Immature natural killer cell (primary cell): Measurements from ENCODE around the gene VWA3B. TPM values are rescaled to one million over a fixed set of nuclear protein-coding genes. Genes with fewer than 3 reads are reported as not detected.

Experiments
- DNase-seq, 3 donors: peaks; one replicate each; pipeline ENCODE4 v3.0.0; 2022; ENCODE audit warnings: mixed read lengths in 1 of 3
- H3K27ac Mint-ChIP-seq, 6 donors: one replicate each; pipeline ENCODE4 v1.8.0; 2020; ENCODE audit warnings: mixed read lengths in 6 of 6, mild to moderate bottlenecking in 5 of 6, inconsistent platforms in 4 of 6, moderate library complexity in 3 of 6
- H3K27me3 Mint-ChIP-seq, 3 donors: one replicate each; pipeline ENCODE4 v1.8.0; 2020 to 2021; ENCODE audit warnings: low read depth in 3 of 3, mild to moderate bottlenecking in 3 of 3, mixed read lengths in 3 of 3, moderate library complexity in 3 of 3, inconsistent platforms in 1 of 3
- H3K36me3 Mint-ChIP-seq, 3 donors: one replicate each; pipeline ENCODE4 v1.8.0; 2020; ENCODE audit warnings: mixed read lengths in 3 of 3, inconsistent platforms in 2 of 3, mild to moderate bottlenecking in 2 of 3
- H3K4me1 Mint-ChIP-seq, 2 donors: one replicate each; pipeline ENCODE4 v1.8.0; 2020; ENCODE audit warnings: inconsistent platforms in 2 of 2, mild to moderate bottlenecking in 2 of 2, mixed read lengths in 2 of 2, moderate library complexity in 1 of 2
- H3K4me3 Mint-ChIP-seq, 5 donors: one replicate each; pipeline ENCODE4 v1.8.0; 2020; ENCODE audit warnings: mild to moderate bottlenecking in 5 of 5, mixed read lengths in 5 of 5, inconsistent platforms in 3 of 5, moderate library complexity in 3 of 5
- H3K9me3 Mint-ChIP-seq, 6 donors: one replicate each; pipeline ENCODE4 v1.8.0; 2020; ENCODE audit warnings: mild to moderate bottlenecking in 6 of 6, mixed read lengths in 6 of 6, inconsistent platforms in 4 of 6, moderate library complexity in 3 of 6
- polyA plus RNA-seq, 3 donors: library from polyadenylated mRNA; unstranded; fragments of 300-500 nt; fragmentation: Illumina TruSeq; gene quantifications; one replicate each; pipeline ENCODE4 v1.2.3, GENCODE V29; 2021

VWA3B gene
- polyA plus RNA-seq, 3 donors from 2014 or later, result not detected

DNA sequence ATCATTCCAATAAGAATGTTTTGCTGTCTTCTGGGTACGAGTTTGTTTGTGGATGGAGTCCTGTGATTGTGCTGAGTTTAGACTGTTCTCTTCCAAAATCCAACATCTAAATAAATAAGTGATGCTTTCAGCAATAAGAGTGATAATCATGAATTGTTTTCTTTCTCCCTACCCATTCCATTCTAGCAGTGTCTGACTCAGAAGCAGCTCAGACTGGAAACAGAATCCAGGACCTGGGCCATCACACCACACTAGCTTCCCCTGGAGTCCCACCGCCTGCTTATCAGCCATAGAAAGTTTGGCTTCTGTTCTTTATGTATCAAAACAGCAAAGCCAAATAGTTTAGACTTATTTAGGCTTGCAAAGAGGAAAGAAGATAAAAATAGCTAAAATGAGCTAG is 182.9 kb downstream of the VWA3B start:
- DNase-seq, result no peak
- Mint-ChIP-seq H3K9me3 (peaks cover 1 to 12% (median 5%) of the 10 kb centered on the region in 6 donors), H3K4me1 (no peaks in the 10 kb centered on the region), H3K27me3 (peaks cover 4 to 7% (median 5%) of the 10 kb centered on the region in 3 donors), H3K27ac (no peak overlapping the region), H3K4me3 (no peak overlapping the region), H3K36me3 (no peaks in the 10 kb centered on the region)

DNA sequence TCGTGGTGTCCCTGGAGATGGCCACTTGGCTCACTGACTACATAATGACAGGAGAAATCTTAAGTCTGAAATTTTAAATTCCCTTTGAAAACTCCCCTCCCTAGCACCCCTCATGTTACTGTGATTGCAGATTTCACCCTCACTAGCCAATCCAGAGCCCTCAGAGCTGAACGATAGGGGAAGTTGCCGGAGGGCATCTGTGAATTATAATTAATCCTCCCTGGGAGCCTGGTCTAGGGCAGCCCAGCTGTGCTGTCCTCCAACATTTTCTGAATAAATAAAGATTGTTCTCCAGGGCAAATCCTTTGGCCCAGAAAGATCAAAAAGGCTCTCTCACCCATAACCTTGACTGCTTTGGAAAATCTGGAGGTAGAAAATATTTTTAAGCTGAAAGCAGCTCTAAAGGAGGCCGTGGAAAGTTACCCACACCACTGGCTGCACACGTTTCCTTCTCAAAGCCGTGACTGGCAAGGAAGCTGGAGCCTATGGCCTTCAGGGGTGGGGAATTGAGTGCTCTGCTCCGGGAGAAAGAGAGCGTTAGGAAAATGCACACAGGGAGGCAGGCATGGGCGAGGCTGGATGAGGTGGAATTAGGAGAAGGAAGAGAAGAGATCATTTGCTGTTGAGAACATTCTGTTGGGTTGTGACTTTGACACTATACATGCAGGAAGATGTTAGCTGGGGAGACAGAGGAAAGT is 190.3 kb downstream of the VWA3B start:
- Mint-ChIP-seq H3K4me1 (no peaks in the 10 kb centered on the region), H3K27me3 (peaks cover 11 to 24% (median 17%) of the 10 kb centered on the region in 3 donors), H3K4me3 (no peak overlapping the region)

DNA sequence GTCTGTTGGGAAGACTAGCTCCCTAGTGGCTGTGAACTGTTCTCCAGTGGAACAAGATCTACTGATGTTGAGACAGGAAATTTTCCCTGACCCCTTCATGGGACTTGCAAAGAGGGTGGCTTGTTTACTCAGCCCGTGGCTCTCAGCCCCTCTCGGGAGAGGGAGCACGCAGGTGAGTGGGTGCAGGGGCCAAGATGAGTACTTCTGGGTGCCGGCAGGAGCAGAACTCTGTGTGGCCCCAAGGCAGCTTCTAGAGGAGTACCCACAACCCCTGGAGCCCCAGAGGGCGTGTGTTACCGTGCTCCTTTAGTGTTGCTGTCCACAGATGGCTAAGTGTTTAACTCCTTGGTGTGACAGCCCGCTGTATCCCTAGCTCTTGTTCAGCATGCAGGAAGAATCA is 191.1 kb downstream of the VWA3B start:
- H3K4me1 Mint-ChIP-seq, result no peaks in the 10 kb centered on the region
- H3K9me3 Mint-ChIP-seq, result no peaks in the 10 kb centered on the region
- no peak overlapping the region for H3K27ac Mint-ChIP-seq
- H3K36me3 Mint-ChIP-seq, result no peaks in the 10 kb centered on the region
- peaks cover 11 to 23% (median 17%) of the 10 kb centered on the region in 3 donors for H3K27me3 Mint-ChIP-seq
- DNase-seq, result no peak
- no peak overlapping the region for H3K4me3 Mint-ChIP-seq

More for the DNA sequence above, 190.3 kb downstream of the VWA3B start:
- H3K9me3 Mint-ChIP-seq, result no peaks in the 10 kb centered on the region
- H3K36me3 Mint-ChIP-seq, result no peaks in the 10 kb centered on the region
- H3K27ac Mint-ChIP-seq, result no peak overlapping the region
- no peak for DNase-seq

DNA sequence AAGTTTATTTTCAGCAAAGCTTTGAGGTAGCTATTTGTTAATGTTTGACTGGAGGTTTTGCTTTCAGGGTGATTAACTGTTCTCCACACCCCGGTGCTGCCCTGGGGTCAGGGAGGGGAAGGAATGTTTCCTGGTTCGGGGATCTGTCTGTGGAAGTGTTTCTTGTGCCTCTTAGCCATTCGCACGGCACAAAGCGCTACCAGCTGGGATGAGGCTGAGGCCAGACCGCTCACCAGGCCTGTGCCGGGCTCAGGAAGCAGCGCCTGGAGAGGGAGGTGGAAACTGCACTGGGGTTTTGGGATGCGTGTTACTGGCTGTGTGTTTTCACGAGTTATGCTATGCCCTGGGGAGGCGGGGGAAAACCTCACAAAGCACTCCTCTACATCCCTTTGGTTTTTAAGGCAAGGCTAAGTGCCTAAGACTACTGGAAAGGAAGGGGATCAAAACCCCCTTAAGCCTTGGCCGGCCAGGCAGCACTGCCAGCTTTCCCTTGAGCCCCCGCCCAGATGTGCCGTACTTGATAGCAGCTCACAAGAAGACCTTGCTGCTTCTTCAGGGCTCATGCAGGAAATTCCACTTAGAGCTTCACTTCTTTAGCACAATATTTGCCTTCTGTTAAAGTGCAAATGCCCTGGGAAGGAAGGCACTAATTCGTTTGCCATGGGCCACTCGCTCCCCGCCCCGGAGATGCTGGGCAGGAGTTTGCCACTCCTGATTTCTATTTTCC is 193.6 kb downstream of the VWA3B start:
- H3K4me1 Mint-ChIP-seq, result no peaks in the 10 kb centered on the region
- peaks cover 8 to 22% (median 17%) of the 10 kb centered on the region in 3 donors for H3K27me3 Mint-ChIP-seq
- H3K9me3 Mint-ChIP-seq, result no peaks in the 10 kb centered on the region
- no peaks in the 10 kb centered on the region for H3K36me3 Mint-ChIP-seq
- H3K27ac Mint-ChIP-seq, result no peak overlapping the region
- no peak overlapping the region for H3K4me3 Mint-ChIP-seq
- no peak for DNase-seq

DNA sequence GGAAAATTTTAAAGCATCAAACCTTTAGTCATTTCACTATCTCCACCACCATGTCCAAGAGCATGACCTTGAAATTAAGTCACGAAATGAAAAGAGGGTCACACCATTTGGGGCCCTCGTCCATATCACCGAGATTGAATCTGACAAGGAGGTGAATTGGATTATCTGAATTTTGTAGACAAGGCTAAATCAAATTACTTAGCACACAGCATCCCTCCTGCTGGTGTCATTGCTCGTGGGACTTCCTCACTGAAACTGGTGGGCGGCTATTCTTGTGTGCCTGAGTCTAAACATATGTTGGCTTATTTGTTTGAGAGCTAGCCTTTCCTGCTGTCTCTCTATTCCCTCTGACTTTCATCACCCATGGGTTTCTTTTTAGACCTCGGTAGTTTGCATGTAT is 194.6 kb downstream of the VWA3B start:
- peaks cover 8 to 22% (median 17%) of the 10 kb centered on the region in 3 donors for H3K27me3 Mint-ChIP-seq

DNA sequence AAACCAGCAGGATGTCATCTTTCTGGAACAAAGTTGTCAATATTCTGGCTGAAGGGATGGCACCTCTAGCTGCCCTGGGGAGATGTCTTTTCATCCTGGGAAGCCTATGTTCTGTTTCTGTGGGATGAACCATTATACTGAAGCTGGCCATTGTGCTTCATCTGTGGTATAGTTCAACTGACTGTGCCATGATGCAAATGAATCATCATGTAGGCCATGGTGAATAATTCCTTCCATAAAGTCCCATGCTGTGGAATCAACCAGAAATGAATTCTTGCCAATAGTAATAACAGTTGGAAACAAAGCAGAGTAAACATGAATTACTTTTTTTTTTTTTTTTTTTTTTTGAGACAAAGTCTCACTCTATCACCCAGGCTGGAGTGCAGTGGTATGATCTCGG is 195.1 kb downstream of the VWA3B start:
- Mint-ChIP-seq H3K9me3 (peaks cover 0 to 3% (median 0%) of the 10 kb centered on the region in 6 donors), H3K27ac (no peak overlapping the region), H3K27me3 (peaks cover 8 to 20% (median 17%) of the 10 kb centered on the region in 3 donors), H3K4me3 (no peak overlapping the region), H3K4me1 (no peaks in the 10 kb centered on the region), H3K36me3 (no peaks in the 10 kb centered on the region)
- DNase-seq, result no peak

More for the DNA sequence above, 194.6 kb downstream of the VWA3B start:
- no peak overlapping the region for H3K27ac Mint-ChIP-seq
- no peak overlapping the region for H3K4me3 Mint-ChIP-seq
- no peaks in the 10 kb centered on the region for H3K4me1 Mint-ChIP-seq
- no peak for DNase-seq
- H3K36me3 Mint-ChIP-seq, result no peaks in the 10 kb centered on the region
- H3K9me3 Mint-ChIP-seq, result peaks cover 0 to 1% (median 0%) of the 10 kb centered on the region in 6 donors

DNA sequence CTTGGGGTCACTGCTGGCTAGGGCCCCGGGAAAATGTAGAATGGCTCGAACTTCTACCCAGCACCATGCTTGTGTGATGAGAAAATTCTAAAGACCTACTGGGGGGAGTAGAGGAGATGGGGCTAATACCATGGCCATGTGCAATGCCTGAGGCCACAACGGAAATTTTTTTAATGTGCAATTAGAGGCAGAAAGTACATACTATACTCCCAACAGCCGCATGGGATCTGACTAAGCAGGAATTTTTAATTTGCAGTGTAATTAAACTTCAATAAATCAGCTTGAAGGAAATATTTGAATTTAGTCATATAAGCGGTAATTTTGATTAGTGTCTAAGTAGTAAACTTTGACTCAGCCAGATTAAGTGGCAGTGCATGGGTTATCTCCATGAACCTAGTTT is 206.1 kb downstream of the VWA3B start:
- H3K27ac Mint-ChIP-seq, result no peak overlapping the region
- no peak for DNase-seq
- H3K4me1 Mint-ChIP-seq, result no peaks in the 10 kb centered on the region
- no peak overlapping the region for H3K4me3 Mint-ChIP-seq
- peaks cover 0 to 6% (median 0%) of the 10 kb centered on the region in 6 donors for H3K9me3 Mint-ChIP-seq
- peaks cover 11 to 30% (median 11%) of the 10 kb centered on the region in 3 donors for H3K27me3 Mint-ChIP-seq
- peaks cover 0 to 4% (median 3%) of the 10 kb centered on the region in 3 donors for H3K36me3 Mint-ChIP-seq

DNA sequence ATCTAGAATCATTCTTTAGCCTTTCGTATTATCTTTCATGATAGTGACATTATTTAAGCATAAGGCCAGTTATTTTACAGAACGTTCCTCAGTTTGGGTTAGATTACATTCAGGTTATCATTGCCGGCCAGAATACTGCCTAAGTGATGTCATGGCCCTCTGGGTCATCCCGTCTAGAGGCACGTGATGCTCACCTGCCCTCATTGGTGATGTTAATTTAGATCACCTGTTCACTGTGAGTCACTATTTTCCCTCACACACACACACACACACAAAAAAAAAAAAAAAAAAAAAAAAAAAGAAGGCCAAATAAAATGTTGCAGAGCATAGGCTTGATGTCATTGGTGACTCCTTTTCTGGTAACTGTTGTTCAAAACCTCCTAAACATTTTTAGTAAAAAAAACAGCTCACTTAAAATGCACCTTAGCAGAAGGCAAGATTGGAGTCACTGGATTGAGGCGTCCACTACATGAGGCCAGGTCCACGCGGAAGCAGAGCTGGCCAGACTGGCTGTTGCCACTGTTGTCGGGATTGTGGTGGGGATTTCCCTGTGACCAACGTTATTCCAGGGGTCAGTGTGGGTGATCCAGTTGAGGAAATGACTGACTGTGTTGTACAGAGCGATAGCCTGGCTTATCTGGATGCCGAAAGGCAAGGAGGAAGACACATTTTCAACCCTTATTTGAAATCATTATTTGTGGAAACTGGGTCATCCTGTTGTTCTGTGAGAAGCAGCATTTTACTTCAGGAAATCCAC is 207.1 kb downstream of the VWA3B start:
- Mint-ChIP-seq H3K27me3 (peaks cover 9 to 24% (median 11%) of the 10 kb centered on the region in 3 donors), H3K4me1 (no peaks in the 10 kb centered on the region), H3K27ac (no peak overlapping the region), H3K4me3 (no peak overlapping the region), H3K36me3 (peaks cover 0 to 4% (median 3%) of the 10 kb centered on the region in 3 donors), H3K9me3 (peaks cover 0 to 6% (median 0%) of the 10 kb centered on the region in 6 donors)
- DNase-seq, result no peak

DNA sequence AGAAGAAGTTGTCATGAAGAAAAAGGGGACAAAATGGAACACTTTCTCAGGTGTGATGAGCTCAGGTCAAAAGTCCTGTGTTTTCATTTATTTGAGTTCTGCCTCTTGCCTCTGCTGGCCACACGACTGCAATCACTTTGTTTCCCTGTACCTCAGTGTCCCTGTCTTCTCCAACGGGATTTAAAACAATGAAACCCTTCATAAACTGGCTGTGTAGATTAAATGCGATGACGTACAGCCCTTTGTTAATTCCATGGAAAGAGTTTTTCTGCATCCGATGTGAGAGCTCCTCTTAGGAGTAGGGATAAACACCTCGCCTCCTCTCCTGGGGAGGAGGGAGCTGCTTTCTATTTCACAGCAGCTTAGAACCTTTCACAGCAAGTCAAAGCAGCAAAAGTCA is 207.7 kb downstream of the VWA3B start:
- Mint-ChIP-seq H3K27ac (no peak overlapping the region), H3K4me3 (no peak overlapping the region), H3K27me3 (peaks cover 4 to 22% (median 11%) of the 10 kb centered on the region in 3 donors), H3K36me3 (peaks cover 0 to 4% (median 3%) of the 10 kb centered on the region in 3 donors), H3K9me3 (peaks cover 0 to 5% (median 0%) of the 10 kb centered on the region in 6 donors), H3K4me1 (no peaks in the 10 kb centered on the region)
- DNase-seq, result no peak

DNA sequence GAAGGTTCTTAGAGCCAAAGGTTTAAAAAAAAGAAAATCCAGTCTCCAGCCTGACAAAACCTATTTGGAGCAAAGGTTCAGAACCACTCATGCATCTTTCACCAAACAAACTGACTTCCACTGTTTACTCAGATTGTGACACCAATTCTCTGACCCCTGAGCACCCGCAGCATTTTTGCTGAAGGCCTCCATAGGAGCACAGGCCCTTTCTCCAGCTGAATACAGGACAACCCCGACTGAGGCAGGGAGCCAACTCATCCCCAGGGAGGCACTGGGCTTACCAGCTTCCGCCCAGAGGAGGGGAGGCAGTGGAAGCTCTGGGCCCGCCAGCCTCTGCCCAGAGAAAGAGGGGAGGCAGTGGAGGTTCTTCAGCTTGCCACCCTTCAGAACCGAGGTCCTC is 208.3 kb downstream of the VWA3B start:
- DNase-seq, result no peak
- H3K9me3 Mint-ChIP-seq, result no peaks in the 10 kb centered on the region
- H3K4me3 Mint-ChIP-seq, result no peak overlapping the region
- peaks cover 0 to 4% (median 0%) of the 10 kb centered on the region in 3 donors for H3K36me3 Mint-ChIP-seq
- no peak overlapping the region for H3K27ac Mint-ChIP-seq
- H3K27me3 Mint-ChIP-seq, result peaks cover 2 to 17% (median 11%) of the 10 kb centered on the region in 3 donors
- no peaks in the 10 kb centered on the region for H3K4me1 Mint-ChIP-seq

DNA sequence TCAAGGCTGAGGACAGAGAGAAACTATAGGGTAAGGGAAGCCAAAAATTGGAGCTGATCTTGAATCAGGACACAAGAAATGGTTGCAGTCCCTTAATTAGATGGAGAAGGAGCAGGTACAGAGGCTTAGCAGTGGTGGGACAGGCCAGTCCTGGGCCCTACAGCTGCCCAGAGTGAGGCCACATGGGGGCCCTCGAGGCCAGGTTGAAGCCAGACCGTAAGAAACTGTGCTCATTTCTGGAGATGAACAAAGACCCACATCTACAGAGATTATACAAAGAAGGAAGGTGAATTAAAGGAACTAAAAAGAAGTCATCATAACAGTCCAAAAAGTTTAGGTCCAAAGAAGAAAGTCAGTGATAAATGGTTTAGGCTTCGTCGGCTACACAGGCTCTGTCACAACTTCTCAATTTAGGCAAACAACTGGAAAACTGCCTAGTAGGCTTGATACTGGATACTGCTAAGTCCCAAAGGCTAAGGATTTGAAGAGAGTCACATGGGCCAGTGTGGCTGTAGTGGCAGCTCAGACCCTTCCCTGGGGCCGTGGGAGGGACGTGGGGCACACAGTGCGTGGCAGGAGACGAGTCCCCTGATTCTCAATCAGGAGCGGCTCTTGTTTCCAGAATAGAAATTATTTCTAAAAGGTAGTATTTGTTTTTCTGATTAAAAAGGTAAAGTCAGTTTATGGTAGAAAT is 208.9 kb downstream of the VWA3B start:
- peaks cover 0 to under 1% (median 0%) of the 10 kb centered on the region in 6 donors for H3K9me3 Mint-ChIP-seq
- H3K36me3 Mint-ChIP-seq, result peaks cover 0 to 4% (median 0%) of the 10 kb centered on the region in 3 donors
- H3K4me3 Mint-ChIP-seq, result no peak overlapping the region
- no peak for DNase-seq
- peaks cover 2 to 17% (median 11%) of the 10 kb centered on the region in 3 donors for H3K27me3 Mint-ChIP-seq
- H3K27ac Mint-ChIP-seq, result no peak overlapping the region
- H3K4me1 Mint-ChIP-seq, result no peaks in the 10 kb centered on the region

DNA sequence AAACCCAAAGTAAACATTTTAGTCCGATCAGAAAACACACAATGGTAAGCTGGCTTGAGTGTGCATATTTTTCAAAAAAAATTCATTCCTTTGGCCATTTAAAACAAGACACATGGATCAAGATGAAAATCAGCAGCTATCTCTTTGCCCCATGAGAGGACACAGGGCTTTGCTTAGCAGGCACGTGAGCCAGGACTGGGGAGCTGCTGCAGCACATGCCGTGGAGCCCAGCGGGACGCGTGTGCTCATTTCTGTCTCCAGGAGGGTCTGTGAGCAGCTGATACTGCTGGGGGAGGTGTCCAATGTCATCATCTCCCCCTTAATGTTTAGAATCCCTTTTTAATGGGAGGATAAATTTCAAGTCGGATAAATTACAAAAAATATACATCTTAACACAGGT is 209.5 kb downstream of the VWA3B start:
- Mint-ChIP-seq H3K27ac (no peak overlapping the region), H3K4me3 (no peak overlapping the region), H3K4me1 (no peaks in the 10 kb centered on the region), H3K9me3 (peaks cover 0 to 1% (median 0%) of the 10 kb centered on the region in 6 donors), H3K36me3 (peaks cover 0 to under 1% (median 0%) of the 10 kb centered on the region in 3 donors), H3K27me3 (peaks cover 0 to 13% (median 7%) of the 10 kb centered on the region in 3 donors)
- no peak for DNase-seq
